ENCODE measurements around the gene C9orf72.
A peak's percentile ranks its signal among the peaks of the same experiment; 100 is the strongest.

- TF ChIP-seq, protein P1, sequence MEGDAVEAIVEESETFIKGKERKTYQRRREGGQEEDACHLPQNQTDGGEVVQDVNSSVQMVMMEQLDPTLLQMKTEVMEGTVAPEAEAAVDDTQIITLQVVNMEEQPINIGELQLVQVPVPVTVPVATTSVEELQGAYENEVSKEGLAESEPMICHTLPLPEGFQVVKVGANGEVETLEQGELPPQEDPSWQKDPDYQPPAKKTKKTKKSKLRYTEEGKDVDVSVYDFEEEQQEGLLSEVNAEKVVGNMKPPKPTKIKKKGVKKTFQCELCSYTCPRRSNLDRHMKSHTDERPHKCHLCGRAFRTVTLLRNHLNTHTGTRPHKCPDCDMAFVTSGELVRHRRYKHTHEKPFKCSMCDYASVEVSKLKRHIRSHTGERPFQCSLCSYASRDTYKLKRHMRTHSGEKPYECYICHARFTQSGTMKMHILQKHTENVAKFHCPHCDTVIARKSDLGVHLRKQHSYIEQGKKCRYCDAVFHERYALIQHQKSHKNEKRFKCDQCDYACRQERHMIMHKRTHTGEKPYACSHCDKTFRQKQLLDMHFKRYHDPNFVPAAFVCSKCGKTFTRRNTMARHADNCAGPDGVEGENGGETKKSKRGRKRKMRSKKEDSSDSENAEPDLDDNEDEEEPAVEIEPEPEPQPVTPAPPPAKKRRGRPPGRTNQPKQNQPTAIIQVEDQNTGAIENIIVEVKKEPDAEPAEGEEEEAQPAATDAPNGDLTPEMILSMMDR (IDR thresholded peaks at IDR 0.05) = no peak
- peak; percentile 78 to 90 for TF ChIP-seq POLR2A (IDR thresholded peaks at IDR 0.05)
These were observed 631 bp upstream of the C9orf72 start for GRCh38 chr9:27573634-27574590.

Data from adrenal gland (tissue), 5 donors.